Right ventricle myocardium inferior (tissue), 1 donor: ENCODE measurements around the gene VSIR. TPM values are rescaled to one million over a fixed set of nuclear protein-coding genes. Genes with fewer than 3 reads are reported as not detected.
A peak's percentile ranks its signal among the peaks of the same experiment; 100 is the strongest.

Source experiments
- ATAC-seq: fragments of 200-7000 bp; cut with Tn5 transposase; one replicate; pipeline ENCODE4 v1.9.1; 2020; ENCODE audit warnings: mild to moderate bottlenecking, moderate library complexity
- DNase-seq: peaks from one replicate; pipeline ENCODE4 v3.0.0; 2021; ENCODE audit errors: missing footprints
- intact Hi-C: fragments of 100-400 bp; cut with DNase I; formaldehyde crosslinking; loops from one replicate; pipeline ENCODE4 v1.11.0; 2022
- total RNA-seq: library from RNA; stranded (reverse); fragmentation: NEBNext Ultra II Directional; extraction: Animal tissue kit (Norgen Biotek cat#: 25700); gene quantifications from one replicate; pipeline ENCODE4 v1.2.1, GENCODE V29; 2021
- donor health status: DM: no; HTN: yes; CAD: no; lungs with severe emphysema.

VSIR gene
- total RNA-seq, 1 donor from 2014 or later, result 140 TPM

DNA sequence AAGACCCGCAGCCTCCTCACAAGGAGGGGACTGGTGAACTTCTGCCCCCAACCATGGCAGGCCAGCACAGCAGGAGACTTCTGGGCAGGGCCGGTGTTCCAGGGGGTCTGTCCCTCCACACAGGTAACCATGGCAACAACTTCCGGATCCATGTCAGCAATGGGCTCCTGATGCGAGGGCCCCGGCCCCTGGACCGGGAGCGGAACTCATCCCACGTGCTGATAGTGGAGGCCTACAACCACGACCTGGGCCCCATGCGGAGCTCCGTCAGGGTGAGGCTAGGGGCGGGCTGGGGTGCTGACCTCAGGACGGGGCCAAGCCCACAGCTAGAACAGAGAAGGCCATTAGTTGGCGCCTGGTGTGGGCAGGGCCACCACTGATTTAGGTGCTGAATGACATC is 48.1 kb downstream of the VSIR start:
- intact Hi-C loops, result no loop called here
- no peak for ATAC-seq
- no peak for DNase-seq

DNA sequence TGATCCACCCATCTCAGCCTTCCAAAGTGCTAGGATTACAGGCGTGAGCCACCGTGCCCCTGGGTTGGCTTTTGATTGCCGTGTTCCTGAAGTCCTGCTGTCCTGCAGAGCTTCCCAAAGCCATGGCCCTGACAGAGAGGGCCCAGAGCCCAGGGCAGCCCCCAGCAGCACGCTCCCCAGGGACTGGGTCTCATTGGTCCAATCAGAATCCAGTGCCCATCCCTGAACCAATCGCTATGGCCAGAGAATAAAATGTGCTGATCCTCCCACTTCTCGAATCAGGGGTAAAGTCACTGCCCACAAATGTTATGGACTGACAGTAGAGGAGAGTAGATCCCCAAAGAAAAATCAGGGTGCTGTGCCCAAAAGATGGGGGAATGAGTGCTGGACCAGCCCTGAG is 48.8 kb downstream of the VSIR start:
- intact Hi-C loops, result no loop called here
- no peak for ATAC-seq
- no peak for DNase-seq

DNA sequence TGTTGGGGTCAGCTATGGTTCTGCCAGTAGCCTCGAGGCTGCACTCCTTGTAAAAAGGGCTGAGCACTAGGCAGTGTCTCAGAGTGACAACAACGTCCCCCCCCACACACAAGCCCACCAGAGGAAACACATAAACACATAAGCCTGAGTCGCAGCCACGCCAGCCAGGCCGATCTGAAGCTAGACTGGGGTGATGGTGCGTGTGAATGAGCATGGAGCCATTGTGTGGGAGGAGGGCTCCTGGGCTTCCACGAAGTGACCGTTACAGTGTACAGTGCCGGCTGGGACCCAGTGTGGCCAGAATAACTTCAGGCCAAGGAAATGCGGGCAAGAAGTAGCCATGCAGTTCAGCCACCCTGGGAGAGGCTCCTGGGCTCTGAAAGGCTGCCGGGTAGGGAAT is 50.0 kb downstream of the VSIR start:
- intact Hi-C loops, result no loop called here
- DNase-seq (no peak), ATAC-seq (no peak)

DNA sequence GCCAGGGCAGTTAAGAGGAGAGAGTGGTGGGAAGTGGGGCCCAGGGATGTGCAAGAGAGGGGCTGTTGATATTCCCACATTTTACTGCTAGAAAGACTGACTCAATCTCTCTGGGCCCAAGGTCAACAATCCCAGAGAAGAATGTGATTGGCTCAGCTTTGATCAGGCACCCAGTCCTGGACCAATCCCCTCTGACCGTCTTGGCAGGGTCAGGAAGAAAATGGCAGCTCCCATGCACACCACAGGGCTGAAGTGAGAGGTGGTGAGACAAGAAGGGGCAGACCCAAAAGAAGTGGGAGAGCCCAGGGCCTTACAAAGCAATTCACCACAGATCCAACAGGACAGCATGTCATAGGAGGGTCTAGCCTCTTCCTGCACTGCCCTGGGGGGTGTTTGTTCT is 50.5 kb downstream of the VSIR start:
- no peak for ATAC-seq
- intact Hi-C loops, result no loop called here
- DNase-seq, result no peak

DNA sequence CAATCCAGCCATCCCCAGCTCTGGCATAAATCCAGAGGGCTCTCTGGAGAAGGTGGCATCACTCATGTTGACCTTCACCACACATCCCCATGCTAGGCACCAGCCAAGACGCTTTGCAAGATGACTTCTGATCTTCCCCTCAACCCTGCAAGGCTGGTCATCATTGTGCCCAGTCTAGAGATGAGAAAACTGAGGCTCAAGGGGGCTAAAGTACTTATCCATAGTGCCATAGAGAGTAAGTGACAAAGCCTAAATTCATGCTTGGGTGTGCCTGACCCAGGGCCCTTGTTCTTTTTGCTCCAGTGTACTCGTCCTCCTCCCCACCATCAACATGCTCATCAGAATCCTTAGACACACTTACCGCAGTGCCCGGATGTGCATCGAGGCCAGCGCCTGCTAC is 52.0 kb downstream of the VSIR start:
- ATAC-seq (no peak), DNase-seq (no peak)
- intact Hi-C loops, result no loop called here

DNA sequence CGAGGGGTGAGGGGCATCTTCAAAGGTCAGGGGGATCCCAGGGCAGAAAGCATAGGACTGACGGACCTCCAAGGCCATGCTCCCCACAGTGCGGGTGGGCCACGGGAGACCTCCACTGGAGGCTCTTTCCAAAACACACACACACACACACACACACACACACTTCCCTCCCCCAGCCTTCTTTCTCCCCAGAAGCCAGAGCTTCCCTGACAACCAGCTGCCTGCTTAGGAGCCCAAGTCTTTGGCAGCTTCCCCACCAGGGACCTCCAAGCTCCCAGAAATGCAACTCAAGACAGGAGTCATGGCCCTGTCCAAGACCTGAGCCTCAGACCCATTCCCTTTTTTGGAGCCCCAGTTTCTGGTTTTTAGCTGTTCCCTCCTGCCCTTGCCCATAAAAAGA is 53.0 kb downstream of the VSIR start:
- no peak for ATAC-seq

DNA sequence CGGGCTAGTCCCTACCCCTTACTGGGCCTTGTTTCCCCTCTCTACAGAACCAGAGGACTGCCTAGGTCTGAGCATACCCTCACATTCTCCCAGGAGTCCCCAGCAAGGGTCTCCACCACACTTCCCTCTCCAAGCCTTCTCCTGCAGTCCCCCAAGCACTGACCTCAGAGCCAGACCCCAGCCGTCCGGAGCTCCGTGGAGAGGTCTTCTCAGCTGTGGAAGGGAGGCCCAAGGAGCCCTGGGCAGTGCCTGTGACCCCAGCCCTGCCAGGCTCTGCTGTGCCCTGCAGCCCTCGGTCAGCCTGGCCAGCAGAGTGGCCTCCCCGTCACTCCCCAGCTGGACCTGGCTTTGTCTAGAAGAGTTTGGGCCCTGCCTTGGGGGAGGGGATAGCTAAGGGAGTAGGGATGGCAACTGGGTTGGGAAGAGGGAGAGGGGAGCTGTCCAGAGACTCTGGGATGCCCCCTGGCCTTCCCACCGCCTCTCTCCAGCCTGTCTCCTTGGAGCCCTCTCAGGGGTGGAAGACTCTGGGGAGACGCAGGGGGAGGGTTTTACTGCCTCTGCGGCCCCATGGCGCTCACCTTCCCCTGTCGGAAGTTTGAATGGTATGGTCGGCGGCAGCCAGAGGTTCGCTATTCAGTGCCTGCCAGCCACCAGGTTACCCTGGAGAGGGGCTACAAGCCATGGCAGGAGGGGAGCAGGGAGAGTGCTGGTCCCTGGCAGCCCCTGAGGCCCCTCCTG is 53.7 kb downstream of the VSIR start, which contains the start of gene C10orf105:
Gene C10orf105, minus strand, starts transcription at position 315 of the 738 bp plus-strand sequence. CDS start 3,441 bp downstream, outside the sequence.
- DNase-seq, result no peak
- ATAC-seq, result no peak
- intact Hi-C loops, result no loop called here

More for the DNA sequence above, 53.0 kb downstream of the VSIR start:
- no peak for DNase-seq
- intact Hi-C loops, result no loop called here

DNA sequence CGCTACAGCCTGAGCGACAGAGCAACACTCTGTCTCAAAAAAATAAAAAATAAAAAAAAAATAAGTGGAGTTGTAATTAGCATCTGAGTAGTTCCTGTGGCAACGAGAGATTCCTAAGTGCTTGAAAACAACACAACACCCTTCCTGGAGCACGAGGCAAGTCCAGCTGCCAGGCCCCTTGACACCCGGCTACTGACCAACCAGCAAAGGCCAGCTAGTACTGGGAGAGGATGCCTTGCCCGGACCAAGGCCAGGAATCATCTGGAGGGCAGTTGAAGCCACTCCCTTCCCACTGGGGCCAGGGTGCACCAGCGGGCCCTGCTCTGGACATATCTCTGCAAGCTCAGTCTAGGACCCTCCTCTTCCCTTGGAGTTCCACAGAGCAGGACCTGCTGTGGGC is 54.3 kb downstream of the VSIR start:
- DNase-seq, result peak; percentile 83
- intact Hi-C loops, result no loop called here
- ATAC-seq, result peak; percentile 67

DNA sequence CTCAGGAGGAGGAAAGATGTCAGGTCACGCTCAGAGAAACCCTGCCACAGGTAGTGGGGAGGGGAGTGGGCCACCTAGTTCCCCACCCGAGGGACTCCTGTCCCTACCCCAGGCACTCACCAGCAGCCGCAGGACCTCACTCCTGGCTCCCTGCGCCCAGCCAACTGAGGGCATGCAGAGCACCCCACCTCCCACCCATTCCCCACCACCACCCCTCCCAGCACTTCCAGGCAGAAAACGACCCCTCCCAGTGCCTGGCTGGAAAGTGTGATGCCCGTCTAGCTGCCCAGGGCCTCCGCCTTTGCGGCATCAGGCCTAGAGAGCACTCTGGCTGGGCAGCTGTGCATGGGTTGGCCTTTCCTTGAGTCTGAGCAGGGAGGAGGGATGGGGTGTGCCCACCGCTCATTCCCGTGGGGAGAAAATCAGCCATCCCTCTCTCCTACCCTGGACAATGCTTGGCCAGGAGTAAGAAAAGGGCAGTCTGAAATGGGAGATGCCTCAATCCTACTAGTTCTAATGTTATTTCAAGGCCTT is 55.1 kb downstream of the VSIR start:
- intact Hi-C loops, result no loop called here
- no peak for ATAC-seq
- no peak for DNase-seq

DNA sequence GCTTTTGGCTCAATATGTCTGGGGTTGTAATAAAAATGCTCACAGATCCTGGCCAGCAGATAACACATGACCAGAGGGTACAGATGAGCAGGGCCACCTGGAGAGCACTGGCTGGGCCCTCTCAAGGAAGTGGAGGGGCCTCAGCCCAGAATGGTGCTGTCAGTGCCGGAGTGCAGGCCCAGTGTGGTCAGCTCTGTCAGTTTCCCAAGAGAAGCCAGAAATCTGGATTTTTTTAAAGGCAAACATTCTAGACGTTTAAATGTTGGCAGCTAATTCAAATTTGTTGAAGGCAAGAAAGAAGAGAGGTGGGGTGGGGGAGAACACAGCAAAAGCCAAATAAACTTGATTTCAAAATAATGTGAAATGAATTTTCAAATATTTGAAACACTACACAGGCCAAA is 55.8 kb downstream of the VSIR start:
- ATAC-seq (no peak), DNase-seq (no peak)
- intact Hi-C loops, result no loop called here

DNA sequence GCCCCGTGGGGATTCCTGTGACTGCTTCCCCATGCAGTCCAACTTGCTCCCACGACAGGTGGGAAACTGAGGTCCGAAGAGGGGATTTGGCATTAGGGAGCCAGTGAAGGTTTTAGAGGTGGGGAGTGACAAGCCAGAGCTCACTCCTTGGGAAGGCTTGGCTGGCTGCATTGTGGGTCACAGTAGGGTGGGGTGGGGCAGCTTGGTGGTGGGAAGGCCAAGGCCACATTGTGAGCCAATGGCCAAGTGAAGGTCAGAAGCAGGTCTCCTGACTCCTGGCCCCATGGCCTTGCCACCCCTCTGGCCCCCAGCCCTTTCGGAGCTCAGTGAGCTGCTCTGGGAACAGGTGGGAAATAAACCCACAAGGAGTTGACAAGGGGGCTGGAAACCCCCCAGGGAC is 56.3 kb downstream of the VSIR start:
- ATAC-seq (no peak), DNase-seq (no peak)
- intact Hi-C loops, result no loop called here

DNA sequence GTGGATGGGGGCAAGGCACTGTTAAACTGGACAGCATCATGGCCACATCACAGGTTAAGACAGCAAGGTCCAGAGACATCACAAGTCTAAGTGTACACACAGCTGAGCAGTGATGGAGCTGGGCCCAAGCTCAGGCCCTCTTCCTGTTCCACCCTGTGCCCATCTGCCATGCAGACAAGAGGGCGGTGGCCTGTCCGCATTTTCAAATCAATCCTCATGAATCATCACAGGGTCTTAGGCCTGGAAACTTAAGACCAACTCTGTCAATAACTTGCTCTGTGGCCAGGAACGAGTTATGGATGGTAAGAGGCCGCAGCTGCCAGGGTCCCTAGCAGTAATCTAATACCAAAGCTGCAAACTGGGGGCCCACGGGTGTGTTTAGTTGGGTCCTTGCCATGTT is 56.9 kb downstream of the VSIR start:
- no peak for ATAC-seq
- intact Hi-C loops, result no loop called here
- no peak for DNase-seq

DNA sequence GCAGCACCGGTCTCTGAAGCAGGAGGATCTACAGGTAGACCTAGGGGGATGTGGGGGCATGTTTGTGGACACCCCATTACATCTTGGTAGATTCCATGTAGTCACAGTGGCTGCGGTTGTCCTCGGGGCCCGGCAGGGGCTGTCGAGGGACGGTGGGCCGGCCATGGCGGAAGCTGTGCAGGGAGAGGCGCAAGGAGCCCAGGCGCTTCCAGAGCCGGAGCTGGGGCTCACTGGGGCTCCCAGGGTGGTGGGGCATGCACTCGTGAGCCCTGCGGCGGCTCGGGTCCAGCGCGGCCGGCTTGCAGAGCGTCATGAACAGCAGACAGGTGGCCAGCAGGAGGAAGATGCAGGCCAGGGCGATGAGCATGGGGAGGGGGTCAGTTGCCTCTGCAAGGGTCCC is 57.5 kb downstream of the VSIR start:
- intact Hi-C loops, result no loop called here
- no peak for ATAC-seq
- DNase-seq, result no peak

DNA sequence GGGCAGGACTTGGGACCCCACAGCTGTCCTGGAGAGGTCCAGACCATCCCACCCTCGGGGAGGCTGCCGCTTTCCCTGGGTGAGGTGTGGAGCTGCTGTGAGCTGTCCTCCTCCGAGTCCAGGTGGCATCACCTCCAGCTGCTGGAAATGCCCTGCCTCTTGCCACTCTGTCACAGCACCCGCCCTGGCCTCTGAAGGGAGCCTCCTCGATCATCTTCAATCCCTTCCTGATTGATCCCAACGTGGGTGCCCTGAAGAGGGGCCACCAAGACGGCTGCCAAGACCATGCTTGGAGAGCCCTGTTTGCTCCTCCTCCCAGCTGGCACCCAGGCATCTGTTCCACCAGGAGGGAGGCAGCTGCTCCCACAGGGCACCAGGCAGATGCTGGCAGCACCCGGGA is 58.3 kb downstream of the VSIR start:
- no peak for DNase-seq
- intact Hi-C loops, result no loop called here
- no peak for ATAC-seq

DNA sequence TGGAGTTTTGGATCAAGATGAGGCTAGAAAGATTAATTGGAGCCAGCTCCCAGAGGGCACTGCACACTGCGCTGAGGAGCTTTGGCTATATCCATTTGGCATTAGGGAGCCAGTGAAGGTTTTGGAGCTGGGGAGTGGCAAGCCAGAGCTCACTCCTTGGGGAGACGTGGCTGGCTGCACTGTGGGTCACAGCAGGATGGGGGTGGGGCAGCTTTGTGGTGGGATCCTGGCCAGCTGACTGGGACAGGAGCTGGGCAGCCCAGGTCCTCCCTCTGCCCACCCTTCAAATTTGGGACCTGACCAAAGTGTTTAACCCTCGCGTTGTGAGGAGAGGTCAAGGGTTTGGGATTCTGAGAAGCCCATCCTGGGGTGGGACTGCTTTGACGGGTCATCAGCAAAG is 58.7 kb downstream of the VSIR start:
- intact Hi-C loops, result no loop called here
- ATAC-seq, result no peak
- no peak for DNase-seq

DNA sequence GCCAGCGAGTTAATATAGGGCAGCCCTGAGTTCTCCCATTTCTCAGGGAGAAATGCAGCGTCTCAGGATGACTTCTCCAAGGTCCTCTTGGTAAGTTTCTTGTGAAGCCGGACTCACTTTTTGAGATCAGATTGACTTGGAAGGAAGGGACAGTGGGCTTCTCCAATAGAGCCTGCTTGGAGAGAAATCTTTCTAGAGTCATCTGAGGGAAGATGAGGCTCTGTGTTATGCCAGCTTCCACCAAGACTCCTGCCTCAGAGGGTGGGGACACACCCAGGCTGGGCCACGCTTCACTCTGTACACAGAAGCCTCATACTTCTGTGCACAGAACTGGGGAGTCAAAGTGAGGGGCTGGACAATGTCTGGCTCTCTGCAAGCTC is 59.3 kb downstream of the VSIR start:
- intact Hi-C loops, result no loop called here
- DNase-seq (no peak), ATAC-seq (no peak)

DNA sequence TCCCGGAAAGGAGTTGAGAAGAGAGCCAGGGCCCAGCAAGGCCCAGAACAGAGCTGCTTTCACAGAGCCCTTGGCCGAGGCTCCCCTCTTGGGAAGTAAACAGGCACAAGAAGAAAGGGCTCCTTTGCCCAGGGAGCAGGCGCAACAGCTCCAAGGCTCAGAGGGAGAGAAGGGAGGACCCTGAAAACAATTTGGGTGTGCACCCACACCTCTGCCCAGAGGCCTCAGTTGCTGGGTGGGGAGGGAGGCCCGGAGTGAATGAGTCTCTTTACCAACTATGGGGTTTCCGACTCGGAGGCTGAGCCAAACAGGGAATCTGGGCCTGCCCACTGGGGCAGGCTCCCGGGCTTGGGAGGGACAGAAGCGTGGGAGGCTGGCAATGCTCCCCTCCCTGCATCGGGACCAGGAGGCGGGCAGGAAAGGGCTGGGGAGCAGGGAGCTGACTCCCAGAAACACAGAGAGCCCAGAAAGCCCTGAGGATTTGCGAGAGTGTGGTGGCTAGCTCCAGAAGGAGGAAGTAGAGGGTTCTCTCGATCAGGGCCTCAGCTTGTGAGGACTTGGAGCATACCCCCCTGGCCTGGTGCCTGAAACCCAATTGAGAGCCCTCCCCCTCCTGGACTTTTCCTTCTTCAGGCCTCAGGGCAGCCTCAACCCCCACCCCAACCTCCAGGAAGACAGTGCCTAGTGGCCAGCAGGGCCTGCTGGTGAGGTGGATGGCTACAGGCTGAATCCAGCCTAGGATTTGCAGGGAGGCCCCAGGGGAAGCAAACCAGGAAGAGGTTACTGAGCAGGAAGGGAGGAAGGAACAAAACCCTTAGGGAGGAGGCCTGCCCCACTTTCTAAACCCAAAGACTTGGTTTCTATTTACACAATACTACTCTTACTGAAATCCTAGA is 59.9 kb downstream of the VSIR start:
- DNase-seq (peak; percentile 89), ATAC-seq (peak; percentile 82)
- intact Hi-C loops, result loop anchor here (1.0 kb wide), 1 partner anchor 60 kb away; the partner anchor contains the start of gene VSIR

DNA sequence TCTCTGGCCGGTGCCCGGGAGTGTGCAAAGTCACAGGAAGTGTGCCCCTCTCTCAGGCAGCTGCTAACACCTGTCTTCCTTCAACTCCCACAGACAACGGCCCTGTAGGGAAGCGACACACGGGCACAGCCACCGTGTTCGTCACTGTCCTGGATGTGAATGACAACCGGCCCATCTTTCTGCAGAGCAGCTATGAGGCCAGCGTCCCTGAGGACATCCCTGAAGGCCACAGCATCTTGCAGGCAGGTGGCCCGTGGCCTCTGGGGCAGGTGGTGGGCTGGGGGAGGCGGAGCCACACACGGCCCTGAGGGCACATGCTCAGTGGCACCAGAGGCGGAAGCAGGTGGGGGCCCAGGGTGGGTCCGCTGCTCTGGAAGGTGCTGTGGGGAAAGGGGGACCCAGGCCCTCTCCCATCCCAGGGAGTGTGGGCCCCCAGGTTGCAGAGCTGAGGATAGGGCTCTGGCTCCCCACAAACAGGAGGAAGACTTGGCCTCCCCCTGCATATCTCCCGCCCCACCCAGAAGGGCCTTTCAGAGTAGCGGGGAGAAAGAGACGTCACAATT is 60.7 kb downstream of the VSIR start:
- DNase-seq (peak; percentile 77), ATAC-seq (no peak)
- intact Hi-C loops, result loop anchor here (1.0 kb wide), 1 partner anchor 61 kb away; the partner anchor contains the start of gene VSIR

DNA sequence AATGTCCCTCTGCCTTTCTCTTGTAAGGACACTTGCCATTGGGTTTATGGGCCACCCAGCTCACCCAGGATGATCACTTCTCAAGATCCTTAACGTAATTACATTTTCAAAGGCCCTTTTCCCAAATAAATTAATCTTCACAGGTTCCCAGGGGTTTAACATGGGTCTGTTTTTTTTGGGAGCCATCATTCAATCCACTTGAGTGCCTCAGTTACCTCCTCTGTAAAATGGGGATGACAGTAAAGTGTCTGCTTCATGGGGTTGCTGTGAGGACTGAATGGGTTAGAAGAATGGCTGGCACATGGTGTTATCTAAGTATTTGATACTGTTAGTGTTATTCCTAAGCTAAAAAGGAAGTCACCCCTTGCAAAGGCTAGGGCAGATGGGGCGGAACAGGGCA is 61.1 kb downstream of the VSIR start:
- intact Hi-C loops, result no loop called here
- DNase-seq (no peak), ATAC-seq (no peak)
